Measurements from ENCODE around the gene SMIM34. TPM values are rescaled to one million over a fixed set of nuclear protein-coding genes. Genes with fewer than 3 reads are reported as not detected.
"Not testable (repeated sequence)": the region's sequence is repeated elsewhere in the genome, so short reads cannot be mapped to it uniquely, and the experiment has no call there.

The SMIM34 gene
- total RNA-seq, 1 donor from 2014 or later = not detected

GRCh38 chr21:34383138-34383537, 40.6 kb downstream of the SMIM34 start:
- not testable (repeated sequence) for DNase-seq

DNA sequence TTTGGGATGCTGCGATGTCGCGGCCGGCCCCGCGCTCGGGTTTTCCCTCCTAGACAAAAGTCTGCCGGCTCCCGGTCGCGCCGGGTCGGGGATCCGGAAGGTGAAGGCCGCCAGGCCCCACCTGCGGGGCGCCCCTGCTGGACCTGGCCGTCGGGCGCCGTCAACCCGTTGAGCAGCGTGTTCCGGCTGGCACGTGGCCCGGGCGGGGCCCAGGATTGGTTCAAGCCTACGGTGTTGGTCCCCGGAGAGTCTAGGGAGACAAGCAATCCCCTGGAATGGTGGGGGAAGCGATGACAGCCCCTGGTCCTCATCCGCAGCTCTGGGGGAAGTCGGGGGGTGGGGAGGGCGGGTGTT, 48.2 kb downstream of the SMIM34 start:
- DNase-seq; intact Hi-C loops (cut with DNase I): not testable (repeated sequence)
- peak; percentile 71 for ATAC-seq (ENCODE audit: poor library complexity)

More at GRCh38 chr21:34383138-34383537, 40.6 kb downstream of the SMIM34 start:
- intact Hi-C loops (cut with DNase I); ATAC-seq (ENCODE audit: poor library complexity): not testable (repeated sequence)

DNA sequence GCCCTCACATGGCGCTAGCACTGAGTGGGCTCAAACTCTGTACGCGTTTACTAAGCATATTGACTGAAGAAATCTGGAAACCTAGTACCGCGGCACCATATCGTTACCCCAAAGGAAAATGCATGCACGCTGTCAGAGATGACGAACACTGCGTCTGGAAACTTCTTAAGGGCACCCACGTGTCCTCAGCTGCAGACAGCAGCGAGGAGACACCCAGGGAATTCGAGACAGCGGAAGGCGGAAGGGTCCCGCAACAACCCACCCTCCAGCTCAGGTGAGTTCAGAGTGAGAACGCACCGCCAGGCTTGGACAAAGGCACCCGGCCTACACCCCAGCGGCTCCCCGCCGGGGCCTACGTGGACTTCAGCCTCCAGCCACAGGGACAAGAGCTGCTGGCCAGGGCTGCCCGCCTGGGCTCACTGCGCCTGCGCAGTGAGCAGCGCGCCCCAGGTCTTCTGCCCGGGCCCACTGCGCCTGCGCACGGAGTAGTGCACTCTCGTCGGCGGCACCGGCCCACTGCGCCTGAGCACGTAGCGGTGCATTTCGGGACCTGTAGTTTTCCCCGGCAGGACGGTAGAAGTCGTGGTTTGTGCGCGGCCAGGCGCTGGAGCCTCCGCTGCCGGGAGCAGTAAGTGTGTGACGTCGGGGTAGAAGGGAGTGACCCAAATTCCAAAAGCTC, 48.7 kb downstream of the SMIM34 start, which contains the start of gene SMIM11:
Gene SMIM11 (plus strand): TSS at position 568 of the 679 bp plus-strand sequence. CDS start 3,998 bp downstream, outside the sequence.
- intact Hi-C loops (cut with DNase I); DNase-seq: not testable (repeated sequence)
- peak; percentile 98 for ATAC-seq (ENCODE audit: poor library complexity)

GRCh38 chr21:34374462-34374861, 49.3 kb downstream of the SMIM34 start:
- DNase-seq; intact Hi-C loops (cut with DNase I): not testable (repeated sequence)
- ATAC-seq (ENCODE audit: poor library complexity) = peak; percentile 34

- ATAC-seq (ENCODE audit: poor library complexity) = no peak
- DNase-seq = no peak
- intact Hi-C loops (cut with DNase I) = no loop called here
These were observed 51.4 kb downstream of the SMIM34 start for GRCh38 chr21:34372321-34372720.

- DNase-seq (no peak), ATAC-seq (ENCODE audit: poor library complexity) (no peak)
- intact Hi-C loops (cut with DNase I) = no loop called here
These were observed 54.0 kb downstream of the SMIM34 start for GRCh38 chr21:34369741-34370140.

Other genes with a start within 250 kb of the SMIM34 start
- gene KCNE2, start 59.9 kb downstream of the SMIM34 start, total RNA-seq = not detected
- 6.1 TPM for gene SMIM11, start 48.4 kb downstream of the SMIM34 start, total RNA-seq
- 4.3 TPM for gene KCNE1, start 88.3 kb upstream of the SMIM34 start, total RNA-seq
- gene RCAN1, start 191.2 kb upstream of the SMIM34 start, total RNA-seq = 36.0 TPM
- gene CLIC6, start 245.0 kb upstream of the SMIM34 start, total RNA-seq = 7.7 TPM

All from Right ventricle myocardium superior (tissue), 1 donor.